VCaP (cell line): ENCODE results near the gene MGAT5B.
A peak's percentile ranks its signal among the peaks of the same experiment; 100 is the strongest.

Experiments used
- H3K27ac ChIP-seq: fragments of 450-650 bp; 2 replicates; pipeline ENCODE4 v1.5.1; 2017
- TF ChIP-seq, protein P1 (sequence below): fragments of 450-650 bp; conservative IDR thresholded peaks from 2 replicates; pipeline ENCODE4 v1.5.1; 2017; ENCODE audit warnings: mild to moderate bottlenecking, moderate library complexity

The MGAT5B gene

GRCh38 chr17:76868176-76868668, at the start of gene MGAT5B:
Gene MGAT5B (plus strand): TSS chr17:76868404. CDS start chr17:76869030, 626 bp downstream.
- TF ChIP-seq, protein P1, sequence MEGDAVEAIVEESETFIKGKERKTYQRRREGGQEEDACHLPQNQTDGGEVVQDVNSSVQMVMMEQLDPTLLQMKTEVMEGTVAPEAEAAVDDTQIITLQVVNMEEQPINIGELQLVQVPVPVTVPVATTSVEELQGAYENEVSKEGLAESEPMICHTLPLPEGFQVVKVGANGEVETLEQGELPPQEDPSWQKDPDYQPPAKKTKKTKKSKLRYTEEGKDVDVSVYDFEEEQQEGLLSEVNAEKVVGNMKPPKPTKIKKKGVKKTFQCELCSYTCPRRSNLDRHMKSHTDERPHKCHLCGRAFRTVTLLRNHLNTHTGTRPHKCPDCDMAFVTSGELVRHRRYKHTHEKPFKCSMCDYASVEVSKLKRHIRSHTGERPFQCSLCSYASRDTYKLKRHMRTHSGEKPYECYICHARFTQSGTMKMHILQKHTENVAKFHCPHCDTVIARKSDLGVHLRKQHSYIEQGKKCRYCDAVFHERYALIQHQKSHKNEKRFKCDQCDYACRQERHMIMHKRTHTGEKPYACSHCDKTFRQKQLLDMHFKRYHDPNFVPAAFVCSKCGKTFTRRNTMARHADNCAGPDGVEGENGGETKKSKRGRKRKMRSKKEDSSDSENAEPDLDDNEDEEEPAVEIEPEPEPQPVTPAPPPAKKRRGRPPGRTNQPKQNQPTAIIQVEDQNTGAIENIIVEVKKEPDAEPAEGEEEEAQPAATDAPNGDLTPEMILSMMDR = peak; percentile 98
- peak within 1 kb of the TSS; percentile 78 for H3K27ac ChIP-seq

DNA sequence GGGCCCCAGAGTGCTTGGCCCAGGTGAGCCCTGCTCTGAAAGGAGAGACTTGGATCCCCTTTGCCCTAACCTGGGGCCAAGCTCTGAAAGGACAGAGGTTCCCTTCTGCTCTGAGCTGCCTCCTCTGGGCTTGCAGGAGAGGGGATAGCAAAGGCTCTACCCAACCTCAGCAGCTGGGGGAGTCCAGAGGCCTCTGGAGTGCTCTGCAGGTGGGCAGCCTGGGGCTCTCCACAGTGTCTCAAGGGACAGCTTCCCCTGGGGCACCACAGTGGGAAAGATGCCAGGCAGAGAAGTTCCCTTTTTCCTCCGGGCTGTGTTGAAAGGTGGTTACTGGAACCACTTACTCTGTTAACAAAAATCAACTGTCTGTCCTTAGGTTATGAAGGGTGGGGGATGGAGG, 48.2 kb upstream of the MGAT5B start:
- peak overlapping the region; percentile 88 for H3K27ac ChIP-seq
- TF ChIP-seq, protein P1 = no peak

DNA sequence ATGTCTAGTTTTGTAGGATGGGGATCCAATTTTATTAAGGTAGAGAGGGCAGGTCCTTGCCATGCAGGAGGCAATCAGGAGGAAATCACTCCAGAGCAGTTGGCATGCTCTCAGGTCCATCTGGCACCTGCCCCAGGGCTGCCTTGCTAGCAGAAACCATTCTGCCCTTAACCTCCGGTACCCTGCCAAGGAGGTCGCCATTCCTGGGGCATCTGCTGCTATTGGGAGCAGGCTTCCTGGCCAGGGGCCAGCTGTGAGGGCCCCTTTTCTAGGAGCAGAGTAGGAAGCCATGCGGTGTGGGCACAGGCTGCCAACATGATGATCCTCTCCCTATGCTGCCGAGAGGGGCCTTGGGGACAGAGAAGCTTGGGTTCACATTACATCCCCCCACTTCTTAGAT, 47.6 kb upstream of the MGAT5B start:
- peak overlapping the region; percentile 88 for H3K27ac ChIP-seq
- TF ChIP-seq, protein P1 = no peak

- TF ChIP-seq, protein P1 = no peak
- peak overlapping the region; percentile 88; the same call in 1 of the 2 replicates for H3K27ac ChIP-seq
Observed at GRCh38 chr17:76822184-76822778, 45.9 kb upstream of the MGAT5B start.

DNA sequence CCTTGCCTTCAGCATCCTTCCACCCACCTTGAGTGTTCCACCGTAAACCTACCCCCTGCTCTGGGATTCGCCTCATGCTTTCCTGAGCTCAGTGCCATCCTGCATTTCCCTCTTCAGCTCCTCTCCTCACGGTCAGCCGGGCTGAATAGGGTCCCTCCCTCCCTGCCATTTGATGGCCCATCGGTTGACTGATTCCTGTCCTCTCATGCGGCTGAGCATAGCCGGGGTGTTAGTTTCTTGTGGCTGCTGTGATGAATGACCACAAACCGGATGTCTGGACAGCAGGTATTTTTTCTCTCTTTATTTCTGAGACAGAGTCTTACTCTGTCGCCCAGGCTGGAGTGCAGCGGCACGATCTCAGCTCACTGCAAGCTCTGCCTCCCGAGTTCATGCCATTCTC, 44.1 kb upstream of the MGAT5B start:
- TF ChIP-seq, protein P1 = no peak
- H3K27ac ChIP-seq = no peak overlapping the region

DNA sequence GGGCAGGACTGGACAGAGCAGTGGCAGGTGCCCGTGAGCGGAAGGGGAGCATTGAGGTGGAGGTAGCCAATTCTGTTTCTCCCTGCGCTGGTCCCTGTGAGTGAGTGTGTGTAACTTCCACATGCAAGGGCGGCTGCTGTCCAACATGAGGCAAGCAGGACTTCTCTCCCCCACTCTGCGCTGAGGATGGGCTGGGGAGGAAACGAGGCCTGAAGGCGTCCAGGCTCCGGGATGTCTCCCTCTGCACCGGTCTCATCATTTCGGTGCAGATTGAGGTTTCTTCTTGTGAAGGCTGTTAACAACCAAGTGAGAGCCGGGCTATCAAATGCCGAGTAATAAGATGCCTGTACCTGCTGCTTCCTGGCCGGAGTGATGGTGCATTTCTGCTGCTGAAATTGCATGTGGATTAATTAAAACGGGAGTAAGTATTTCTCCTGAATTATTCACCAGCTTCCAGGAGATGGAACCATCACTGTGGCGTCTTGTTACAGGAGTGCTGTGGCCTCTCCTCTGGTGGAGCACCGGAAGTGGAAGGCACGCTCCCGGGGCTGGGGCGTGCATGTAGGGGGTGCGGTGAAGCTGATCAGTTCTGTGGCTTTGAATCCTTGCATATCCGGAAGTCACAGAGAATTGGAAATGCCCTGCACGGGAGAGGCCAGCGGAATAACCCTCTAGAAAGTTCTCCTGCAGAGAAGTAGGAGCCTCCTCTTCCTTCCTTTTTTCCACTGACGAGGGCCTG, 41.7 kb upstream of the MGAT5B start:
- TF ChIP-seq, protein P1 = no peak
- peak overlapping the region; percentile 98; the same call in 1 of the 2 replicates for H3K27ac ChIP-seq

- TF ChIP-seq, protein P1 = no peak
- peak overlapping the region; percentile 98; the same call in 1 of the 2 replicates for H3K27ac ChIP-seq
Observed at GRCh38 chr17:76827736-76828135, 40.5 kb upstream of the MGAT5B start.
